ENCODE data around the gene FMO1. TPM values are rescaled to one million over a fixed set of nuclear protein-coding genes. Genes with fewer than 3 reads are reported as not detected.
A peak's percentile ranks its signal among the peaks of the same experiment; 100 is the strongest.

The FMO1 gene
- polyA plus RNA-seq, 4 donors: 0.54 to 236 TPM; not detected in 2

DNA sequence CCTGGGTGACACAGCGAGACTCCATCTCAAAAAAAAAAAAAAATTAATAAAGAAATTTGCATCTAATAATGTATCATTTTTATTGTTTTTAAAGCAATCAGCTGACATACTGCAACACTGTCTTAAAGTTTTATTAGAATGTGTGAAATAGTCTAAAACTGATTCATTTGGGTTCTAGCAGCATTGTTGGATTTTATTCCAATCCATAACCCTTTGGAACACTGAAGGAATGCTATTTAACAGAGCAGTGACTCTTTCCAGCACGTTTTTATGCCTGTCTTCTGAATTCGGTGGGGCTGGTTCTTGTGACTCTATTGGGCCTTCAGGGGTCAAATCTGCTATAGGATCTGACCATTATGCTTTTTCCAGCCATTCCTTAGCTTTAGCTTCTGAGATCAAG, 47.5 kb downstream of the FMO1 start:
- Histone ChIP-seq H3K9me3 (ENCODE audit: control insufficient read depth in 2 of 2, insufficient read depth in 1 of 2, low read depth in 1 of 2, low read length in 1 of 2) (peaks cover 1 to 33% of the 10 kb centered on the region in 2 donors), H3K27ac (ENCODE audit: low read depth in 1 of 3, low read length in 2 of 3) (peak overlapping the region in 1 of 3 donors; percentile 62), H3K27me3 (ENCODE audit: control insufficient read depth in 3 of 3, insufficient read depth in 3 of 3, low read length in 3 of 3) (peaks cover 0 to 3% (median 0%) of the 10 kb centered on the region in 3 donors), H3K4me3 (ENCODE audit: low read depth in 1 of 3, low read length in 3 of 3) (no peak overlapping the region), H3K4me1 (ENCODE audit: control insufficient read depth in 3 of 3, insufficient read depth in 2 of 3, low read depth in 1 of 3, low read length in 2 of 3) (peaks cover 0 to 19% (median 0%) of the 10 kb centered on the region in 3 donors), H3K36me3 (ENCODE audit: control insufficient read depth in 3 of 3, insufficient read depth in 2 of 3, low read depth in 1 of 3, low read length in 3 of 3) (no peaks in the 10 kb centered on the region)
- DNase-seq (no peak), FAIRE-seq (no peak)
- 84 to 91% (median 87%) methylated on average over 3 of the region's 3 CpGs for WGBS, 3 donors

DNA sequence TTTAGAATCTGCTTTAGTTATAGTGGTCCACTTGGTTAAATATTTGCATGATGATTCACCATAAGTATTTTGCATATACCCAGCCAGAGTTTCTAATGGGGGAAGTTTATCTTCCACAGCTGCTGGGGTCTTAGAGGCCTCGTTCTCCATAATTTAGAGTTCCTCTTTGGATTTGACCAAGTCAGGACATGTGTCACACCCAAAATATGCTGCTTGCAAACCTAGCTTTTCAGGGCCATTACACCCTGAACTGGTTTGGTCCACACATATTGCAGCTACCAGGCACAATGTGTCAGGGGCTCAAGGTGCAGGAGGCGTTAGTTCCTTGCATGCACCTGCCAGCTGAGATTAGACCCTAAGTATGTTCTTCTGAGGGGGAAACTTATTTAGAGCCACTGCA, 48.6 kb downstream of the FMO1 start:
- Histone ChIP-seq H3K36me3 (ENCODE audit: control insufficient read depth in 3 of 3, insufficient read depth in 2 of 3, low read depth in 1 of 3, low read length in 3 of 3) (no peaks in the 10 kb centered on the region), H3K27me3 (ENCODE audit: control insufficient read depth in 3 of 3, insufficient read depth in 3 of 3, low read length in 3 of 3) (peaks cover 0 to 3% (median 0%) of the 10 kb centered on the region in 3 donors), H3K4me1 (ENCODE audit: control insufficient read depth in 3 of 3, insufficient read depth in 2 of 3, low read depth in 1 of 3, low read length in 2 of 3) (peaks cover 0 to 14% (median 0%) of the 10 kb centered on the region in 3 donors), H3K4me3 (ENCODE audit: low read depth in 1 of 3, low read length in 3 of 3) (no peak overlapping the region), H3K9me3 (ENCODE audit: control insufficient read depth in 2 of 2, insufficient read depth in 1 of 2, low read depth in 1 of 2, low read length in 1 of 2) (peaks cover 1 to 33% of the 10 kb centered on the region in 2 donors), H3K27ac (ENCODE audit: low read depth in 1 of 3, low read length in 2 of 3) (no peak overlapping the region)
- no peak for FAIRE-seq
- WGBS, 3 donors: 70 to 82% (median 74%) methylated on average over 2 of the region's 2 CpGs
- no peak for DNase-seq

DNA sequence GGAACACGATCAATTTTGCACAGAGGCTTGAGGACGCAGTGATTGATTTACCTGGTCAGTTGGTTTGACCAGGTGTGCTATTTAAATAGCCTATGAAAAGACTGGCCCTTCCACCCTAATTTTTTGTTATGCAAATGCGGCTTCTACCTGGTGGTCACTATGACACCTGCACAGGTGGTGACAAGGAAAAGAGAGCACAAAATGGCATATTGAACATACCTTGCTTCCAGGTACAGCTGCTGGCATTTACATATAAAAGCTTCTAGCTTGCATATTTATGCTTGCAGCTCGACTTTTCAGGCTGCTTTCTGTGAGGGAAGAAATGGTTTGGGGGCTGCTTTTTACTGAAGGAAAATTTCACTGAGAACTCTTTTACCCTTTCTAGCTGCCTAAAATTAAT, 50.4 kb downstream of the FMO1 start:
- no peak for FAIRE-seq

DNA sequence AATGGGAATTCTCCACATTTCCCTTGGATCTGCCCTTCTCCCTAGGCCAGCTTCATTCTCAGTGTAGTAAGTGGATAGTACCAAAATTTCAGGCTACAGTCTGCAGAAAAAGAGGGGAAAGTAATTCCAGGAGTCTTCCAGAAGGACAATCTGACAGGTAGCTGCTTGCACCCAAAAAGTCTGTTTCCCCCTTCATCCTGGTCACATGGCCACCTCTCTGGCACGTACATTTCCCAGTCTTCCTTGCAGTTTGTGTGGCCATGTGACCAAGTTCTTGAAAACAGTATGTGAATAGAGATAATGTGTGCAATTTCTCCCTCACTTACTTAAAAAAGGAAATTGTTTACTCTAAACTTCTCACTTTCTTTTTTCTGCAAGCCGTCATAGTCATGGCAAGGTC, 51.0 kb downstream of the FMO1 start:
- DNase-seq: no peak
- no peak for FAIRE-seq
- peaks cover 0 to 7% (median 0%) of the 10 kb centered on the region in 3 donors for H3K4me1 ChIP-seq (ENCODE audit: control insufficient read depth in 3 of 3, insufficient read depth in 2 of 3, low read depth in 1 of 3, low read length in 2 of 3)
- no peak overlapping the region for H3K4me3 ChIP-seq (ENCODE audit: low read depth in 1 of 3, low read length in 3 of 3)
- no peak overlapping the region for H3K27ac ChIP-seq (ENCODE audit: low read depth in 1 of 3, low read length in 2 of 3)
- no peaks in the 10 kb centered on the region for H3K36me3 ChIP-seq (ENCODE audit: control insufficient read depth in 3 of 3, insufficient read depth in 2 of 3, low read depth in 1 of 3, low read length in 3 of 3)
- no peaks in the 10 kb centered on the region for H3K27me3 ChIP-seq (ENCODE audit: control insufficient read depth in 3 of 3, insufficient read depth in 3 of 3, low read length in 3 of 3)
- 84 to 86% (median 84%) methylated on average over 2 of the region's 2 CpGs for WGBS, 3 donors
- peaks cover 1 to 33% of the 10 kb centered on the region in 2 donors for H3K9me3 ChIP-seq (ENCODE audit: control insufficient read depth in 2 of 2, insufficient read depth in 1 of 2, low read depth in 1 of 2, low read length in 1 of 2)

More for the DNA sequence above, 50.4 kb downstream of the FMO1 start:
- H3K27me3 ChIP-seq (ENCODE audit: control insufficient read depth in 3 of 3, insufficient read depth in 3 of 3, low read length in 3 of 3): no peaks in the 10 kb centered on the region
- DNase-seq: no peak
- H3K9me3 ChIP-seq (ENCODE audit: control insufficient read depth in 2 of 2, insufficient read depth in 1 of 2, low read depth in 1 of 2, low read length in 1 of 2): peaks cover 1 to 33% of the 10 kb centered on the region in 2 donors
- 80 to 93% (median 81%) methylated on average over 4 of the region's 4 CpGs for WGBS, 3 donors
- no peaks in the 10 kb centered on the region for H3K36me3 ChIP-seq (ENCODE audit: control insufficient read depth in 3 of 3, insufficient read depth in 2 of 3, low read depth in 1 of 3, low read length in 3 of 3)
- H3K27ac ChIP-seq (ENCODE audit: low read depth in 1 of 3, low read length in 2 of 3): no peak overlapping the region
- H3K4me1 ChIP-seq (ENCODE audit: control insufficient read depth in 3 of 3, insufficient read depth in 2 of 3, low read depth in 1 of 3, low read length in 2 of 3): peaks cover 0 to 14% (median 0%) of the 10 kb centered on the region in 3 donors
- no peak overlapping the region for H3K4me3 ChIP-seq (ENCODE audit: low read depth in 1 of 3, low read length in 3 of 3)

GRCh38 chr1:171300401-171300800, 52.1 kb downstream of the FMO1 start:
- Histone ChIP-seq H3K27me3 (ENCODE audit: control insufficient read depth in 3 of 3, insufficient read depth in 3 of 3, low read length in 3 of 3) (no peaks in the 10 kb centered on the region), H3K4me3 (ENCODE audit: low read depth in 1 of 3, low read length in 3 of 3) (no peak overlapping the region), H3K36me3 (ENCODE audit: control insufficient read depth in 3 of 3, insufficient read depth in 2 of 3, low read depth in 1 of 3, low read length in 3 of 3) (no peaks in the 10 kb centered on the region), H3K4me1 (ENCODE audit: control insufficient read depth in 3 of 3, insufficient read depth in 2 of 3, low read depth in 1 of 3, low read length in 2 of 3) (no peaks in the 10 kb centered on the region), H3K27ac (ENCODE audit: low read depth in 1 of 3, low read length in 2 of 3) (no peak overlapping the region), H3K9me3 (ENCODE audit: control insufficient read depth in 2 of 2, insufficient read depth in 1 of 2, low read depth in 1 of 2, low read length in 1 of 2) (peaks cover 1 to 43% of the 10 kb centered on the region in 2 donors)
- DNase-seq (no peak), FAIRE-seq (no peak)
- 83 to 97% (median 89%) methylated on average over 1 of the region's 1 CpG for WGBS, 3 donors

DNA sequence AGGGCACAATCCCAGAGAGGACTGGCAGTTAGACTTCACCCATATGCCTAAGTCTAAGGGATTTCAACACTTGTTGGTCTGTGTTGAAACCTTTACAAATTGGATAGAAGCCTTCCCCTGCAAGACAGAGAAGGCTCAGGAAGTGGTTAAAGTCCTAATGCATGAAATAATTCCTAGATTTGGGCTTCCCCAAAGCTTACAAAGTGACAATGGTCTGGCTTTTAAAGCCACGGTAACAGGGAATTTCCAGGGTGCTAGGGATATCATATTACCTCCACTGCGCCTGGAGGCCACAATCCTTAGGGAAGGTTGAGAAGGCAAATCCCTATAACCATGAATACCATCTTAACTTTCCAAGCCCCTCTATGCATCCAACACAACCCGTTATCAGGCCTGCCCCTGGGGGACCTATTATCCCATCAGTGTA, 62.4 kb downstream of the FMO1 start:
- H3K27ac ChIP-seq (ENCODE audit: low read depth in 1 of 3, low read length in 2 of 3): no peak overlapping the region
- no peak for FAIRE-seq
- H3K4me1 ChIP-seq (ENCODE audit: control insufficient read depth in 3 of 3, insufficient read depth in 2 of 3, low read depth in 1 of 3, low read length in 2 of 3): peaks cover 0 to 4% (median 0%) of the 10 kb centered on the region in 3 donors
- H3K36me3 ChIP-seq (ENCODE audit: control insufficient read depth in 3 of 3, insufficient read depth in 2 of 3, low read depth in 1 of 3, low read length in 3 of 3): no peaks in the 10 kb centered on the region
- no peak for DNase-seq
- 75 to 86% (median 83%) methylated on average over 3 of the region's 3 CpGs for whole genome bisulfite sequencing, 3 donors
- no peaks in the 10 kb centered on the region for H3K27me3 ChIP-seq (ENCODE audit: control insufficient read depth in 3 of 3, insufficient read depth in 3 of 3, low read length in 3 of 3)
- H3K4me3 ChIP-seq (ENCODE audit: low read depth in 1 of 3, low read length in 3 of 3): no peak overlapping the region
- H3K9me3 ChIP-seq (ENCODE audit: control insufficient read depth in 2 of 2, insufficient read depth in 1 of 2, low read depth in 1 of 2, low read length in 1 of 2): peaks cover 0 to 2% of the 10 kb centered on the region in 2 donors

DNA sequence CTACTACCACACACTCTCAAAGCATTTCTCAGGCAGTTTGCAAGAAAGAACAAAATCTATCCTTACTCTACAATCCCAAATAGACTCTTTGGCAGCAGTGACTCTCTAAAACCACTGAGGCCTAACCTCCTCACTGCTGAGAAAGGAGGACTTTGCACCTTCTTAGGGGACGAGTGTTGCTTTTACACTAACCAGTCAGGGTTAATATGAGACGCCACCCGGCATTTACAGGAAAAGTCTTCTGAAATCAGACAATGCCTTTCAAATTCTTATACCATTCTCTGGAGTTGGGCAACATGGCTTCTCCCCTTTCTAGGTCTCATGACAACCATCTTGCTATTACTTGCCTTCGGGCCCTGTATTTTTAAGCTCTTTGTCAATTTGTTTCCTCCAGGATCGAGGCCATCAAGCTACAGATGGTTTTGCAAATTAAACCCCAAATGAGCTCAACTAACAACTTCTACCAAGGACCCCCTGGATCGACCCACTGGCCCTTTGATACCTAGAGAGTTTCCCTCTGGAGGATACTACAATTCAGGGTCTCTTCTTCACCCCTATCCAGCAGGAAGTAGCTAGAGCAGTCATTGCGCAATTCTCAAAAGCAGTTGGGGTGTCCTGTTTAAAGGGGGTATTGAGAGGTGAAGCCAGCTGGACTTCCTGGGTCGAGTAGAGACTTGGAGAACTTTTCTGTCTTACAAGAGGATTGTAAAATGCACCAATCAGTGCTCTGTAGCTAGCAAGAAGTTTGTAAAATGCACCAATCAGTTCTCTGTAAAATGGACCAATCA, 63.7 kb downstream of the FMO1 start:
- no peaks in the 10 kb centered on the region for H3K36me3 ChIP-seq (ENCODE audit: control insufficient read depth in 3 of 3, insufficient read depth in 2 of 3, low read depth in 1 of 3, low read length in 3 of 3)
- H3K27ac ChIP-seq (ENCODE audit: low read depth in 1 of 3, low read length in 2 of 3): no peak overlapping the region
- FAIRE-seq (no peak), DNase-seq (no peak)
- H3K9me3 ChIP-seq (ENCODE audit: control insufficient read depth in 2 of 2, insufficient read depth in 1 of 2, low read depth in 1 of 2, low read length in 1 of 2): peaks cover 0 to 2% of the 10 kb centered on the region in 2 donors
- H3K4me3 ChIP-seq (ENCODE audit: low read depth in 1 of 3, low read length in 3 of 3): no peak overlapping the region
- H3K4me1 ChIP-seq (ENCODE audit: control insufficient read depth in 3 of 3, insufficient read depth in 2 of 3, low read depth in 1 of 3, low read length in 2 of 3): peaks cover 0 to 4% (median 2%) of the 10 kb centered on the region in 3 donors
- 84 to 87% (median 85%) methylated on average over 8 of the region's 8 CpGs for WGBS, 3 donors
- H3K27me3 ChIP-seq (ENCODE audit: control insufficient read depth in 3 of 3, insufficient read depth in 3 of 3, low read length in 3 of 3): no peaks in the 10 kb centered on the region

- Histone ChIP-seq H3K27me3 (ENCODE audit: control insufficient read depth in 3 of 3, insufficient read depth in 3 of 3, low read length in 3 of 3) (no peaks in the 10 kb centered on the region), H3K27ac (ENCODE audit: low read depth in 1 of 3, low read length in 2 of 3) (peak overlapping the region in 1 of 3 donors; percentile 74), H3K4me1 (ENCODE audit: control insufficient read depth in 3 of 3, insufficient read depth in 2 of 3, low read depth in 1 of 3, low read length in 2 of 3) (peaks cover 0 to 4% (median 2%) of the 10 kb centered on the region in 3 donors), H3K36me3 (ENCODE audit: control insufficient read depth in 3 of 3, insufficient read depth in 2 of 3, low read depth in 1 of 3, low read length in 3 of 3) (peaks cover 0 to 2% (median 0%) of the 10 kb centered on the region in 3 donors), H3K9me3 (ENCODE audit: control insufficient read depth in 2 of 2, insufficient read depth in 1 of 2, low read depth in 1 of 2, low read length in 1 of 2) (peaks cover 0 to 2% of the 10 kb centered on the region in 2 donors), H3K4me3 (ENCODE audit: low read depth in 1 of 3, low read length in 3 of 3) (no peak overlapping the region)
- 6 to 11% (median 8%) methylated on average over 1 of the region's 1 CpG for WGBS, 3 donors
- FAIRE-seq: no peak
- no peak for DNase-seq
Observed at GRCh38 chr1:171313319-171313834, 65.1 kb downstream of the FMO1 start.

All from small intestine (tissue), 7 donors.